SU-DHL-6 (cell line): ENCODE data around the gene MICAL3.

Source experiments
- EZH2phosphoT487 ChIP-seq: fragments of 200-600 bp; sonication (generic), shearing (Covaris generic); conservative IDR thresholded peaks from 2 replicates; pipeline ENCODE4 v1.6.1; 2018; ENCODE audit warnings: mild to moderate bottlenecking, antibody characterized with exemption, low read length, moderate library complexity, mixed read lengths
- TF ChIP-seq, protein P1 (sequence below): fragments of 200-600 bp; sonication (generic); IDR thresholded peaks from one replicate; pipeline ENCODE4 v1.5.1; 2017; ENCODE audit warnings: antibody characterized with exemption, mild to moderate bottlenecking, low read length, moderate library complexity; ENCODE audit not compliant: insufficient read depth, poor library complexity, severe bottlenecking

DNA sequence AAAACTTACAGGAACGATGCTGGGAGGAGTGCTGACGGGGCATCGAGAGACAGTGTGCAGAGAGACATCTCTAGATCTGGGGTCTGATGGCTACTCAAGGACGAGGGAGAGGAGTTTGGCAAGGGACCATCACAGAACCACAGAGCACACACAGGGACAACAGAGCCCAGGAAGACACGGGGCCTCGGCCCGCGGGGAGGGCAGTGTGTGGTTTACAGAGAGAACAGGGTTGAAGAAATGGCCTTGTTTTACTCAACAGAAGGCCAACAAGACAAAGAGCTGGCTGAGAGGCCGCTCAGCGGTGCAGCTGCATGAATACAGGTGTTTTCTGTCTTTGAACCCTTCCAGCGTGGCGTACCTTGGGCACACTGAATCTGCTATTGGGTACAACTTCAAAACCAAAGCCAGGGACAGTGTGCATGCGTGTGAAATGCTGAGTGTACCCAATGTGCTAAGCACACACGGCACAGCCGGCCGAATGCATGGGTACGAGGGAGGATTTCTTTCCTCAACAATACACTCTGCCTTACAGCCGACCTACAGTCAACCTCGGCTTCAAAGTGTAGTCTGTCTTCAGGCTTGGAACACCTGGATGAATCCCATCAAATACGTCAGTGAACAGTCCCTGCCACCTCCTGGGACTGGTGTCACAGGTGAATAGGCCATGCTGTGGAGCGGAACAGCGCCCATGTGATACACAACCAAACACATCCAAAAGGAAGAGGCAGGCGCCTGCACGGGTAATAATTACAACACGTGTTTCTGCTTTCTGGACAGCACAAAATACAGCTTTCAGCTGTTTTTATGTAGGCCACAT lies 229.4 kb downstream of the MICAL3 start:
- TF ChIP-seq, protein P1, sequence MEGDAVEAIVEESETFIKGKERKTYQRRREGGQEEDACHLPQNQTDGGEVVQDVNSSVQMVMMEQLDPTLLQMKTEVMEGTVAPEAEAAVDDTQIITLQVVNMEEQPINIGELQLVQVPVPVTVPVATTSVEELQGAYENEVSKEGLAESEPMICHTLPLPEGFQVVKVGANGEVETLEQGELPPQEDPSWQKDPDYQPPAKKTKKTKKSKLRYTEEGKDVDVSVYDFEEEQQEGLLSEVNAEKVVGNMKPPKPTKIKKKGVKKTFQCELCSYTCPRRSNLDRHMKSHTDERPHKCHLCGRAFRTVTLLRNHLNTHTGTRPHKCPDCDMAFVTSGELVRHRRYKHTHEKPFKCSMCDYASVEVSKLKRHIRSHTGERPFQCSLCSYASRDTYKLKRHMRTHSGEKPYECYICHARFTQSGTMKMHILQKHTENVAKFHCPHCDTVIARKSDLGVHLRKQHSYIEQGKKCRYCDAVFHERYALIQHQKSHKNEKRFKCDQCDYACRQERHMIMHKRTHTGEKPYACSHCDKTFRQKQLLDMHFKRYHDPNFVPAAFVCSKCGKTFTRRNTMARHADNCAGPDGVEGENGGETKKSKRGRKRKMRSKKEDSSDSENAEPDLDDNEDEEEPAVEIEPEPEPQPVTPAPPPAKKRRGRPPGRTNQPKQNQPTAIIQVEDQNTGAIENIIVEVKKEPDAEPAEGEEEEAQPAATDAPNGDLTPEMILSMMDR, result no peak
- no peak for TF ChIP-seq EZH2phosphoT487
